Measurements from ENCODE around the gene FNDC3B.

The FNDC3B gene

DNA sequence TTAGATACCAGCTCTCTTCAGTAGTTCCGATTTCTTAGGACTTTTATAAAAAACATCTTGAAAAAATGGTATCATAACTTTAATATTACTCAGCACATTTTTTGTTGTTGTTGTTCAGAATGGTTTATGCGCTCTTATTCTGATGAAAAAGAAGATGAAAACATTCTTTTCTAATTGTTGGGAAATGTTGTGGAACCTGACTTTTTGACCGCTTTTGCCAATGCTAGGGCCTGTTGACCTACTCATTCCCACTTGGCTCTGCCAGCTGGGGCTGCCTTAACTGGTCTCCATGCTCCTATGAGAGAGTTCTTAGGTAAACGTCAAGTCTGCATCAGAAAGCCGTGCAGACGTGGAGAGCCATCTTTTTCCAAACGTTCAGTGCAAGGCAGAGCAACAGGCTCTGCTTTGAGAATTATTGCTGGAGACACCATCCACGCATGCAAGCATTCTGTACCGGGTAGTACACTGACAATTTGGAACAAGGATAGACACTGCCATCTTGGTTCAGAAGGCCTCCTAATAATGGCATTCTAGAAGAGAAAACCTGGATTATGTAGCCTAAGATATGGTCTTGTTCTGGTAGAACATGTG is 232.1 kb downstream of the FNDC3B start:
- no peak for TF ChIP-seq CTCF (IDR thresholded peaks at IDR 0.05; ENCODE audit: insufficient read depth, low read depth, low read length, missing control alignments)
- H3K4me3 ChIP-seq (ENCODE audit: low read depth, low read length): no peak overlapping the region
- no peak for DNase-seq (ENCODE audit: low read depth)

GRCh38 chr3:172272698-172273097 is 233.3 kb downstream of the FNDC3B start:
- DNase-seq (ENCODE audit: low read depth): no peak
- H3K4me3 ChIP-seq (ENCODE audit: low read depth, low read length): no peak overlapping the region
- TF ChIP-seq CTCF (IDR thresholded peaks at IDR 0.05; ENCODE audit: insufficient read depth, low read depth, low read length, missing control alignments): no peak

DNA sequence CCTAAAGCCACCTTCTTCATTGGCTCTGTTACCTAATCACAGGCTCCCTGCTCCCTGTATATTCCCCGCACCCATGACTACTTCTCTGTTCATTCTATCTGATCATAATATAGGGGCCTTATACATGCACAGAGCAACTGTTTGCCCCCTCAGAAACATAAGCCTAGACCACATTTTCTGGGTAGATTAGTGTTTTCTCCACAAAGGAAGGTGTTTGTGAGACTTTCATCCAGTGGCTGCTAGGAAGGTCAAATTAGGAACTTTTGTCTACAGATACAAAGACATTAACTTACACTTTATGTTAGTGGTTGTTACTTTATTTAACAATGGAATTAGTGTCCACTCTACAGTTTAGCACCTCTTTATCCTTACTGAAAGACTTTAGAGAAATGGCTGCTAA is 234.0 kb downstream of the FNDC3B start:
- DNase-seq (ENCODE audit: low read depth): no peak
- TF ChIP-seq CTCF (IDR thresholded peaks at IDR 0.05; ENCODE audit: insufficient read depth, low read depth, low read length, missing control alignments): no peak
- H3K4me3 ChIP-seq (ENCODE audit: low read depth, low read length): no peak overlapping the region

GRCh38 chr3:172274906-172275305 is 235.5 kb downstream of the FNDC3B start:
- no peak overlapping the region for H3K4me3 ChIP-seq (ENCODE audit: low read depth, low read length)
- TF ChIP-seq CTCF (IDR thresholded peaks at IDR 0.05; ENCODE audit: insufficient read depth, low read depth, low read length, missing control alignments): no peak
- no peak for DNase-seq (ENCODE audit: low read depth)

GRCh38 chr3:172275586-172275985 is 236.2 kb downstream of the FNDC3B start:
- H3K4me3 ChIP-seq (ENCODE audit: low read depth, low read length): no peak overlapping the region
- no peak for DNase-seq (ENCODE audit: low read depth)
- no peak for TF ChIP-seq CTCF (IDR thresholded peaks at IDR 0.05; ENCODE audit: insufficient read depth, low read depth, low read length, missing control alignments)

DNA sequence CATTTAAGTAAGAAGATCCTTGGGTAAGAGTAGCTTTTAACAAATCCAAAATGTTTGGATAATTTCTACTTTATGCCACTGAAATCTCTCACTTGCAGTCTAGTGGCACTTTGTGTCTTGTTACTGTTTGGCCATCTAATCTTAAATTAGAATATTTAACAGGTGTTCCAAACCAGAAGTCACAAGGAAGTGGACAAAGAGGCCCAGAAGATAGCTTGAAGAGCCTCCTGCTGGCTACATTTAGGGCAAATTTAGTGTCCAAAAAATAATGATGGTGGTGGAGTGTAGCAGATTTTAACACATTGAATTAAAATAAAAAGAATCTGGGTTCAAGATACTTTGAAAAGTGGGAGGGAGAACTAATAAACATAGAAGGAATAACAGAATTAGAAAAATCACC is 236.7 kb downstream of the FNDC3B start:
- no peak overlapping the region for H3K4me3 ChIP-seq (ENCODE audit: low read depth, low read length)
- TF ChIP-seq CTCF (IDR thresholded peaks at IDR 0.05; ENCODE audit: insufficient read depth, low read depth, low read length, missing control alignments): no peak
- peak; percentile 9 for DNase-seq (ENCODE audit: low read depth)

DNA sequence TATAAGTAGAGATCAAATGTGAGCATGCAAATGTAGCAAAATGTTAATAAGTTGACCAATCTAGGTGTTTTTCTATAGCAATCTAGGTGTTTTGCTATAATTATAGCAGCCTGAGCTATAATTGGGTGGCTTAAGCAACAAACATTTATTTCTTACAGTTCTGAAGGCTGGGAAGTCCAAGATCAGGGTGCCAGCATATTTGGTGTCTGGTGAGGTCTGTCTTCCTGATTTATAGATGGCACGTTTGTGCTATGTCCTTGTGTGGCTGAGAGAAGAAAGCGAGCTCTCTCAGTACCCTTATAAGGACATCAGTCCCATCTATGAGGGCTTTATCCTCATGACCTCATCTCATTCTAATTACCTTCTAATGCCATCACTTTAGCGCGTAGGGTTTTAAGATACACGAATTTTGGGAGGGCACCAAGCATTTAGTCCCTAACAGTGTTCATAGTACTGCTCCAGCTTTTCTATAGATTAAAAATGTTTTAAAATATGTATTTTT is 237.8 kb downstream of the FNDC3B start:
- no peak for DNase-seq (ENCODE audit: low read depth)
- H3K4me3 ChIP-seq (ENCODE audit: low read depth, low read length): no peak overlapping the region
- TF ChIP-seq CTCF (IDR thresholded peaks at IDR 0.05; ENCODE audit: insufficient read depth, low read depth, low read length, missing control alignments): no peak
